Stimulated activated CD8-positive, alpha-beta memory T cell treated with anti-CD3 and anti-CD28 coated beads, Interleukin-7, amount 100 ng/mL, for 24 hours (primary cell): Measurements from ENCODE around the gene FANCL.
"Not testable (repeated sequence)": the region's sequence is repeated elsewhere in the genome, so short reads cannot be mapped to it uniquely, and the experiment has no call there.

Experiments used
- DNase-seq: peaks from one replicate; pipeline ENCODE4 v3.0.0-alpha.2; 2020; ENCODE audit warnings: low read depth

FANCL gene

GRCh38 chr2:58204195-58204959, 36.7 kb downstream of the FANCL start:
- DNase-seq = no peak

DNA sequence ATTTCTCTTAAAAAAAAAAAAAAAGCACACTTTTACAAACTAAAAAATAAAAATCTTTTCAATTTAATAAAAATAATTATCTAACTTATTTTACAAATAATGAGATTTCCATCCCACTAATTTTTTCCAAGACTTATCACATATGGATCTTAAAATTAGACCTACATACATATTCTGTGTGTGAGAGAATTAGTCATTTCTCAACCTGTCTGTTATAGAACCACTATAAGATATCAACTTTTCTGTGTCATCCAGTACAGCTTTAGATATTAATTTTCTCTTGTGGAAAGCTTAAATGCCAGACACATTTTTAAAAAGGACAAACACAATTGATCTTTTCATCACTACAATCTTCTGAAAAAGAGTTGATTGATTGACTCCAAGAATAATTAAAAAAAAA, 38.1 kb downstream of the FANCL start:
- no peak for DNase-seq

- no peak for DNase-seq
Measured at GRCh38 chr2:58202404-58202803, 38.7 kb downstream of the FANCL start.

DNA sequence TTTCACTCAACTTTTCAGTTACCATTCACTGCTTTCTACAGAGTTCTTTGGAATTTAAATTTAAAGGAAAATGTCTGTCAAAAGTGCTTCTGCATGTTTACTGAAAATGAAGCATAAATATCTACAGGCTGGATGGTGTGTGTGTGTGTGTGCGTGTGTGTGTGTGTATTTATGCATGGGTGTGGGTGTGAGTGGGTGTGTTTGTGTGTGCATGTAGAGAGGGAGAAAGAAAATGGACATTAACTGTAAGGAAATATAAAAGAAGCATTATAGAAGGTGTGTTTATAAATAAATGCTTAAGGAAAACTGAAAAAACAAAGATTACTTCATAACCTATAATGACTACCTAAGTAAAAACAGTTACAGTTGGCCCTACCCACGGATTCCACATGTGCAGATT, 43.2 kb downstream of the FANCL start:
- DNase-seq = no peak

- DNase-seq = no peak
Measured at GRCh38 chr2:58195662-58196061, 45.5 kb downstream of the FANCL start.

DNA sequence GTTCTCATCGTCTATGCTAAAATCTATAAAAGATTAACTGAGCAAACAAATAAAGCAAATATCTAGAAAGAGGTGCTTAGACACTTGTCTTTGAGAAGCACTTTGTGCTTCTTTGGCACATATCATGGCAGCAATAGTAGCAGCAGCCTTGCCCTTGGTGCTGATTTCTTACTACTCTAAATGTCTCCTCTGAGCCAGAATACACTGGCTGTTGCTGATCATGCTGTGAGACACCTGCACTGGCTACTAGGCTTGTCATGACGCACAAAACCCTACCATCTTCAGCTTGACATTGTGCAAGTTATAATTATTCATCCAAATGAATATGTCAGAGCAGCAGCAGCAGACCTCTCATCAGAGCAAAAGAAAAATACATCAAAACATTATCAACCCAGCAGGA, 46.7 kb downstream of the FANCL start:
- DNase-seq = no peak

DNA sequence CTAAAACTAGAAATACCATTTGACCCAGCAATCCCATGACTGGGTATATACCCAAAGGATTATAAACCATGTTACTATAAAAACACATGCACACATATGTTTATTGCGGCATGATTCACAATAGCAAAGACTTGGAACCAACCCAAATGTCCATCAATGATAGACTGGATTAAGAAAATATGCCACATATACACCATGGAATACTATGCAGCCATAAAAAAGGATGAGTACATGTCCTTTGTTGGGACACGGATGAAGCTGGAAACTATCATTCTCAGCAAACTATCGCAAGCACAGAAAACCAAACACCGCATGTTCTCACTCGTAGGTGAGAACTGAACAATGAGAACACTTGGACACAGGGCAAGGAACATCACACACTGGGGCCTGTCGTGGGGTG, 54.1 kb downstream of the FANCL start:
- DNase-seq = not testable (repeated sequence)

DNA sequence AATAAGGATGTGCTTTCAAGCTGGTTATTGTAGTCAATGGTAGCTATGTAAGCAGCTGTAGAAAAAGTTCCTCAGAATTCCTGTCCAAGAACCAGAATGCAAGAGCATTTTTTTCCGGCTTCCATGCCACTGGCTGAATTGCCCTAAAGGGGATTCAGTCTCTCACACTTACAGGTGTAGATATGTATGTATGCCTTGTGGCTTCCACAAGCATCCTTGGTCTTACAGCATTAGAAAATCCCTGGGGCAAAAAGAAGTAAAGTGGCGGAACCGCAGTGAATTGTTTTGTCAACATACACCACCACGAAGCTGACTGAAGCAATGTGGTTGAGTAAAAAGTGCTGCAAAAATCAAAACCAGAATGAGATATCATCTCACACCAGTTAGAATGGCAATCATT, 54.6 kb downstream of the FANCL start:
- DNase-seq = no peak

GRCh38 chr2:58182527-58182926, 58.6 kb downstream of the FANCL start:
- no peak for DNase-seq

- DNase-seq = no peak
Measured at GRCh38 chr2:58180635-58181034, 60.5 kb downstream of the FANCL start.

DNA sequence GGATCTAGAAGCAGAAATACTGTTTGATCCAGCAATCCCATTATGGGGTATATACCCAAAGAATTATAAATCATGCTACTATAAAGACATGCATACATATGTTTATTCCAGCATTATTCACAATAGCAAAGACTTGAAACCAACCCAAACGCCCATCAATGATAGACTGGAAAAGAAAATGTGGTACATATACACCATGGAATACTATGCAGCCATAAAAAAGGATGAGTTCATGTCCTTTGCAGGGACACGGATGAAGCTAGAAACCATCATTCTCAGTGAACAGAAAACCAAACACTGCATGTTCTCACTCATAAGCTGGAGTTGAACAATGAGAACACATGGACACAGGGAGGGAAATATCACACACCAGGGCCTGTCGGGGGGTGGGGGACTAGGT, 61.0 kb downstream of the FANCL start:
- not testable (repeated sequence) for DNase-seq

DNA sequence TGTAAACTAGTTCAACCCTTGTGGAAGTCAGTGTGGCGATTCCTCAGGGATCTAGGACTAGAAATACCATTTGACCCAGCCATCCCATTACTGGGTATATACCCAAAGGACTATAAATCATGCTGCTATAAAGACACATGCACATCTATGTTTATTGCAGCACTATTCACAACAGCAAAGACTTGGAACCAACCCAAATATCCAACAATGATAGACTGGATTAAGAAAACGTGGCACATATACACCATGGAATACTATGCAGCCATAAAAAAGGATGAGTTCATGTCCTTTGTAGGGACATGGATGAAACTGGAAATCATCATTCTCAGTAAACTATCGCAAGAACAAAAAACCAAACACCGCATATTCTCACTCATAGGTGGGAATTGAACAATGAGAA, 63.9 kb downstream of the FANCL start:
- DNase-seq = not testable (repeated sequence)

DNA sequence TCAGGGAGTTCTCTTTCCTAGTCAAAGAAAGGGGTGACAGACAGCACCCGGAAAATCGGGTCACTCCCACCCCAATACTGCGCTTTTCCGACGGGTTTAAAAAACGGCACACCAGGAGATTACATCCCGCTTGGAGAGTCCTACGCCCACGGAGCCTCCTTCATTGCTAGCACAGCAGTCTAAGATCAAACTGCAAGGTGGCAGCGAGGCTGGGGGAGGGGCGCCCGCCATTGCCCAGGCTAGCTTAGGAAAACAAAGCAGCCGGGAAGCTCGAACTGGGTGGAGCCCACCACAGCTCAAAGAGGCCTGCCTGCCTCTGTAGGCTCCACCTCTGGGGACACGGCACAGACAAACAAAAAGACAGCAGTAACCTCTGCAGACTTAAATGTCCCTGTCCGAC, 69.3 kb downstream of the FANCL start:
- DNase-seq = not testable (repeated sequence)

- DNase-seq = not testable (repeated sequence)
Measured at GRCh38 chr2:58170334-58170933, 70.7 kb downstream of the FANCL start.

- not testable (repeated sequence) for DNase-seq
Measured at GRCh38 chr2:58169845-58170244, 71.3 kb downstream of the FANCL start.

GRCh38 chr2:58168130-58168529, 73.0 kb downstream of the FANCL start:
- not testable (repeated sequence) for DNase-seq

GRCh38 chr2:58163913-58164312, 77.2 kb downstream of the FANCL start:
- no peak for DNase-seq

GRCh38 chr2:58158481-58158880, 82.6 kb downstream of the FANCL start:
- DNase-seq = no peak

- no peak for DNase-seq
Measured at GRCh38 chr2:58157754-58158153, 83.4 kb downstream of the FANCL start.

DNA sequence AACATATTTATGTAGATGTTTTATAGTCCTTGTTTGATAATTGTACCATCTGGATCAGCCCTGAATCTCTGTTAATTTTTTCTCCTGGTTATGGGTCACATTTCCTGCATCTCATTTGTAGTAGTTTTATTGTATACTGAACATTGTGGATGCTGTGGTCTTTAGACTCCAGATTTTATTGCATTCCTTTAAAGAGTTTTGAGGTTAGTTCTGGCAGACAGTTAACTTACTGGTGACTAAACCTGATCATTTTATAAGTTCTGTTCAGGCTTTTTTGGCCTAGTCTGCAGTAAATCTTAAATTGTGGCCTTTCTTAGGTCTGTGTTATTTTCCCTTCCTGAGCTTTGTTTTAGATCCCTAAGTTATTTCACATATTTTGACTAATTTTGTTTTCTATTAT, 84.3 kb downstream of the FANCL start:
- DNase-seq = no peak

GRCh38 chr2:58155160-58155778, 85.9 kb downstream of the FANCL start:
- DNase-seq = no peak

- no peak for DNase-seq
Measured at GRCh38 chr2:58146707-58147106, 94.4 kb downstream of the FANCL start.

DNA sequence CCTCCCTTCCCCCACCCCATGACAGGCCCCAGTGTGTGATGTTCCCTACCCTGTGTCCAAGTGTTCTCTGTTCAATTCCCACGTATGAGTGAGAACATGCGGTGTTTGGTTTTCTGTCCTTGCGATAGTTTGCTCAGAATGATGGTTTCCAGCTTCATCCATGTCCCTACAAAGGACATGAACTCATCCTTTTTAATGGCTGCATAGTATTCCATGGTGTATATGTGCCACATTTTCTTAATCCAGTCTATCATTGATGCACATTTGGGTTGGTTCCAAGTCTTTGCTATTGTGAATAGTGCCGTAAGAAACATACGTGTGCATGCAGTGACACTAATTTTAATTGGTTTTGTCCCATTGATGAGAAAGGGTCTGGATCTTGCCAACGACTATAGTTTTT, 95.4 kb downstream of the FANCL start:
- not testable (repeated sequence) for DNase-seq
